ENCODE results near the gene DOCK11.

- TF ChIP-seq POLR2A (IDR thresholded peaks at IDR 0.05; ENCODE audit: extremely low read depth, insufficient read length) (no peak), CTCF (IDR thresholded peaks at IDR 0.05; ENCODE audit: low read depth, low read length) (no peak)
These were observed 198.2 kb downstream of the DOCK11 start for GRCh38 chrX:118693843-118694242.

All from NB4 (cell line).